ENCODE measurements around the gene RECQL5. TPM values are rescaled to one million over a fixed set of nuclear protein-coding genes. Genes with fewer than 3 reads are reported as not detected.

Gene RECQL5
- polyA plus RNA-seq, 1 donor (not counting 4 experiments of a cell fraction or from before 2014, with no cell fraction given), result 11.9 TPM

GRCh38 chr17:75695830-75696271 is 28.9 kb upstream of the RECQL5 start:
- Histone ChIP-seq H3K4me1 (ENCODE audit: control insufficient read depth, extremely low read depth, insufficient read depth, low read length) (peaks cover 98% of the 10 kb centered on the region), H2AFZ (ENCODE audit: control insufficient read depth, low read length) (no peak overlapping the region), H3K9me1 (ENCODE audit: control insufficient read depth, extremely low read depth, insufficient read depth, low read length) (no peaks in the 10 kb centered on the region), H3K27me3 (ENCODE audit: control insufficient read depth, extremely low read depth, insufficient read depth, low read length) (no peaks in the 10 kb centered on the region), H3K9me3 (ENCODE audit: control insufficient read depth, low read depth, low read length) (no peaks in the 10 kb centered on the region), H3K4me2 (ENCODE audit: control insufficient read depth, extremely low read depth, insufficient read depth, low read depth, low read length) (peak overlapping the region; percentile 56), H3K27ac (ENCODE audit: control insufficient read depth, insufficient read depth, low read length) (peak overlapping the region; percentile 86), H3K36me3 (ENCODE audit: control insufficient read depth in 2 of 2, extremely low read depth in 1 of 2, insufficient read depth in 2 of 2, low read length in 2 of 2) (peaks cover 12 to 31% of the 10 kb centered on the region in 2 experiments), H4K20me1 (ENCODE audit: control insufficient read depth, extremely low read depth, insufficient read depth, low read length) (no peaks in the 10 kb centered on the region), H3K79me2 (ENCODE audit: control insufficient read depth, insufficient read depth, low read length) (peaks cover 20% of the 10 kb centered on the region), H3K9ac (ENCODE audit: control insufficient read depth, extremely low read depth, insufficient read depth, low read length) (peak overlapping the region; percentile 75), H3K4me3 (ENCODE audit: control insufficient read depth in 2 of 3, extremely low read depth in 1 of 3, insufficient read depth in 2 of 3, low read depth in 1 of 3, low read length in 3 of 3) (no peak overlapping the region)
- dilution Hi-C loops (cut with MboI; ENCODE audit: extremely low pct_ligation_motif_present, low sequenced_read_pairs), result no loop called here
- FAIRE-seq (no peak), DNase-seq (ENCODE audit: low read depth, low spot score) (no peak)
- TF ChIP-seq, protein P1, sequence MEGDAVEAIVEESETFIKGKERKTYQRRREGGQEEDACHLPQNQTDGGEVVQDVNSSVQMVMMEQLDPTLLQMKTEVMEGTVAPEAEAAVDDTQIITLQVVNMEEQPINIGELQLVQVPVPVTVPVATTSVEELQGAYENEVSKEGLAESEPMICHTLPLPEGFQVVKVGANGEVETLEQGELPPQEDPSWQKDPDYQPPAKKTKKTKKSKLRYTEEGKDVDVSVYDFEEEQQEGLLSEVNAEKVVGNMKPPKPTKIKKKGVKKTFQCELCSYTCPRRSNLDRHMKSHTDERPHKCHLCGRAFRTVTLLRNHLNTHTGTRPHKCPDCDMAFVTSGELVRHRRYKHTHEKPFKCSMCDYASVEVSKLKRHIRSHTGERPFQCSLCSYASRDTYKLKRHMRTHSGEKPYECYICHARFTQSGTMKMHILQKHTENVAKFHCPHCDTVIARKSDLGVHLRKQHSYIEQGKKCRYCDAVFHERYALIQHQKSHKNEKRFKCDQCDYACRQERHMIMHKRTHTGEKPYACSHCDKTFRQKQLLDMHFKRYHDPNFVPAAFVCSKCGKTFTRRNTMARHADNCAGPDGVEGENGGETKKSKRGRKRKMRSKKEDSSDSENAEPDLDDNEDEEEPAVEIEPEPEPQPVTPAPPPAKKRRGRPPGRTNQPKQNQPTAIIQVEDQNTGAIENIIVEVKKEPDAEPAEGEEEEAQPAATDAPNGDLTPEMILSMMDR (optimal IDR thresholded peaks at IDR 0.05 in 1 of 3, IDR thresholded peaks at IDR 0.05 in 1 of 3, conservative IDR thresholded peaks at IDR 0.05 in 1 of 3; ENCODE audit: extremely low read depth in 1 of 3, insufficient read depth in 2 of 3, low read length in 3 of 3), result no peak
- TF ChIP-seq EZH2 (IDR thresholded peaks at IDR 0.05; ENCODE audit: low read length), result no peak

DNA sequence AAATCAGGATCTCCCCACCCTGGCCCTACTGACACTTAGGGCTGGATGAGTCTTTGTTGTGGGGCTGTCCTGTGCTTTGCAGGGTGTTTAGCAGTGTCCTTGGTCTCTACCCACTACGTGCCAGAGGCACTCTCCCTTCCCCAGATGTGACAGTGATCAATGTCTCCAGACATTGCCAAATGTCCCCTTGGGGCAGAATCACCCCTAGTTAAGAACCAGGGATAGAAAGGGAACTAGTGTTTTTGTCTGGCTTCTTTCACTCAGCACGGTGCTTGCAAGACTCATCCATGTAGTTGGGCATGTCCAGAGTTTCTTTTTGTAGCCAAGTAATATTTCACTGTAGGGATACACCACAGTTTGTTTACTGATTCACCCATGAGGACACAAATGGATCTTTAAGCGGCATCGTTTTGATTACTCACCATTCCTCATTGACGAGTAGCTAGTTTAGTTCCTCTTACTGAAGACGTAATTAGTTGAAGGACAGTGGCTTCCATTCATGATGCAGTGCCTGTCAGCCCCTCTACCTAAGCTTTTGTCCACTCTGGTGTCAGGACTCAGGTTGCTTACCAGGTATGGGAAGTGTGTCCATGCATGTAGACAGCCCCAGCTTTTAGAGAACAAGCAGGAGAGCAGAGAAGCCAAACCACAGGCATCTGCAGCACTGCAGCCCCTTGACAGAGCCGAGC is 28.3 kb upstream of the RECQL5 start:
- Histone ChIP-seq H3K4me2 (ENCODE audit: control insufficient read depth, extremely low read depth, insufficient read depth, low read depth, low read length) (peak overlapping the region; percentile 67), H3K4me1 (ENCODE audit: control insufficient read depth, extremely low read depth, insufficient read depth, low read length) (peaks cover 99% of the 10 kb centered on the region), H3K9me1 (ENCODE audit: control insufficient read depth, extremely low read depth, insufficient read depth, low read length) (no peaks in the 10 kb centered on the region), H3K4me3 (ENCODE audit: control insufficient read depth in 2 of 3, extremely low read depth in 1 of 3, insufficient read depth in 2 of 3, low read depth in 1 of 3, low read length in 3 of 3) (peak overlapping the region in 1 of 3 experiments; percentile 9), H4K20me1 (ENCODE audit: control insufficient read depth, extremely low read depth, insufficient read depth, low read length) (no peaks in the 10 kb centered on the region), H2AFZ (ENCODE audit: control insufficient read depth, low read length) (no peak overlapping the region), H3K9ac (ENCODE audit: control insufficient read depth, extremely low read depth, insufficient read depth, low read length) (peak overlapping the region; percentile 75), H3K27me3 (ENCODE audit: control insufficient read depth, extremely low read depth, insufficient read depth, low read length) (no peaks in the 10 kb centered on the region), H3K9me3 (ENCODE audit: control insufficient read depth, low read depth, low read length) (no peaks in the 10 kb centered on the region), H3K79me2 (ENCODE audit: control insufficient read depth, insufficient read depth, low read length) (peaks cover 25% of the 10 kb centered on the region), H3K36me3 (ENCODE audit: control insufficient read depth in 2 of 2, extremely low read depth in 1 of 2, insufficient read depth in 2 of 2, low read length in 2 of 2) (peaks cover 14 to 33% of the 10 kb centered on the region in 2 experiments), H3K27ac (ENCODE audit: control insufficient read depth, insufficient read depth, low read length) (peak overlapping the region; percentile 86)
- dilution Hi-C loops (cut with MboI; ENCODE audit: extremely low pct_ligation_motif_present, low sequenced_read_pairs), result no loop called here
- FAIRE-seq (peak; percentile 84), DNase-seq (ENCODE audit: low read depth, low spot score) (peak; percentile 93)
- TF ChIP-seq, protein P1 (optimal IDR thresholded peaks at IDR 0.05 in 1 of 3, IDR thresholded peaks at IDR 0.05 in 1 of 3, conservative IDR thresholded peaks at IDR 0.05 in 1 of 3; ENCODE audit: extremely low read depth in 1 of 3, insufficient read depth in 2 of 3, low read length in 3 of 3), result no peak
- no peak for TF ChIP-seq EZH2 (IDR thresholded peaks at IDR 0.05; ENCODE audit: low read length)
